ENCODE results near the gene UNC5C.

Gene UNC5C

DNA sequence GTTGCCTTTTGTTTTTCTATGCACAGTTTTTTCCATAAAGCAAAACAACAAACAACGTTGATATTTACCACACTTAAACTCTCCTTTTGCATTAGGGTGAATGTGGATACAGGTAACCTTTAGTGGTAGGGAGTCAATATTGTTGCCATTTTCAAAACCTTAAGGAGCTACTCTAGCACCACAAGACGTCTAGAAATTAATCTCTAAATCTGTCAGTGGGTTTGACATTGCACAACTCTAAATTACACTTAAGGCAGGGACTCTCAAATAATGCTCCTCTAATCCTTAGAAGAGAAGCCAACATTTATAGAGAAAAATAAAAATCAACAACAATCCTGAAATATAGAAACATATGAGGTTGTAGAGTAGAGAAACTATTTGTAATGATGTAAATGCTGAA, 297.2 kb downstream of the UNC5C start:
- DNase-seq (ENCODE audit: low read depth) = no peak
- H3K4me3 ChIP-seq (ENCODE audit: control insufficient read depth, low read depth, low read length) = no peak overlapping the region
- TF ChIP-seq, protein P1, sequence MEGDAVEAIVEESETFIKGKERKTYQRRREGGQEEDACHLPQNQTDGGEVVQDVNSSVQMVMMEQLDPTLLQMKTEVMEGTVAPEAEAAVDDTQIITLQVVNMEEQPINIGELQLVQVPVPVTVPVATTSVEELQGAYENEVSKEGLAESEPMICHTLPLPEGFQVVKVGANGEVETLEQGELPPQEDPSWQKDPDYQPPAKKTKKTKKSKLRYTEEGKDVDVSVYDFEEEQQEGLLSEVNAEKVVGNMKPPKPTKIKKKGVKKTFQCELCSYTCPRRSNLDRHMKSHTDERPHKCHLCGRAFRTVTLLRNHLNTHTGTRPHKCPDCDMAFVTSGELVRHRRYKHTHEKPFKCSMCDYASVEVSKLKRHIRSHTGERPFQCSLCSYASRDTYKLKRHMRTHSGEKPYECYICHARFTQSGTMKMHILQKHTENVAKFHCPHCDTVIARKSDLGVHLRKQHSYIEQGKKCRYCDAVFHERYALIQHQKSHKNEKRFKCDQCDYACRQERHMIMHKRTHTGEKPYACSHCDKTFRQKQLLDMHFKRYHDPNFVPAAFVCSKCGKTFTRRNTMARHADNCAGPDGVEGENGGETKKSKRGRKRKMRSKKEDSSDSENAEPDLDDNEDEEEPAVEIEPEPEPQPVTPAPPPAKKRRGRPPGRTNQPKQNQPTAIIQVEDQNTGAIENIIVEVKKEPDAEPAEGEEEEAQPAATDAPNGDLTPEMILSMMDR (IDR thresholded peaks at IDR 0.05; ENCODE audit: control insufficient read depth, insufficient read depth, low read depth, low read length, missing control alignments) = no peak

DNA sequence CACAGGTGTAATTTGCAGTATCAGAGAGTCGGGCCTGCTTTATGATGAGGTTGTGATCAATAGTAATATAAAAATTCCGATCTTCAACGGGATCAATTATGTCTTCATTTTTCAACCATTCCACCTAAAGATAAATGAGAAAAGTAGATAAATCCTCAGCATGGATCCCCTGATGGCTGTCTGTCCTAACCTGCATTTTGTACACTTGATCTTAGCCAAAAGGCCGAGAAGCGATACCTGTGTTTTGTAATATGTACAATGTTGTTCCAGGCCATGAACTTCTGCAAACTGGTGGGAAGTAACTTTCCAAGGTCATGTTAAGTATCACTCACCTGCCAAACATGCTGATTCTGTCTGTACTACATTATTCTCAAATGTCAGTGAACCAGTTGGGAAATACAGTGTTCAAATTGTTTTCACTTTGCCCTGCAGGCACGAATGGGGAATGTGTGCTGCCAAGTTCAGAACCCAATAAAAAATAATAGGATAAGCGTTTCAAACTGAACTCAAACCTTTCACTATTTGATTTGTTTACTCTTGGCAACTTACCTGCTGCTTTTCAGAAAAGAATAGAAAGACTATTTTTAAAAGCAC, 298.1 kb downstream of the UNC5C start:
- H3K4me3 ChIP-seq (ENCODE audit: control insufficient read depth, low read depth, low read length) = no peak overlapping the region
- TF ChIP-seq, protein P1 (IDR thresholded peaks at IDR 0.05; ENCODE audit: control insufficient read depth, insufficient read depth, low read depth, low read length, missing control alignments) = no peak
- DNase-seq (ENCODE audit: low read depth) = no peak

DNA sequence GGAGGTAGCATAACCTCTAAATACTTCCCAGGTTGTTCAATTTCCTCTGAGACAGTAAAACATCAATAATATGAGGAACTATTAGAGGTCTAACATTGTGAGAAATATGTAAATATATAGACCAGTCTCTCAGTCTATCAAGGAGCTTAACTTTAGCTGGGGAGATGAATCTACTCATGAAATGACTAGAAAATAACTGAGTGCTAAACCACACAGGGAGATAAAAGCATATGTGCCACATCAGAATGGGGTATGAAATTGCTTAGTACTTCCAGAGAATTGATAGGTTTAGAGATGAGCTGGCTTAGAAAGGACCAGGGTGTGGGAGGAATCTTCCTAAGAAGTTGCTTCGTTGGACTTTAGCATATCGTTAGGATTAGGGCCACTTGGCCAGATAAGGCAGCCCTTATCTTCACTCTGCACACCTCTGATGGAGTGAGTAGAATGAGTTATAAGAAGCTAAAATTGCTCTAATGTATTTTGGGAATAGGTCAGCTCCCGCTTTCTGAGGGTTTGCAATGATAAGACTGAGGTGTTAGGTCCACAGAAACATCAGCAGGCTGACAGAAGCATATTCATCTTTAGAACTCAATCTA, 299.2 kb downstream of the UNC5C start:
- no peak for DNase-seq (ENCODE audit: low read depth)
- H3K4me3 ChIP-seq (ENCODE audit: control insufficient read depth, low read depth, low read length) = no peak overlapping the region
- TF ChIP-seq, protein P1 (IDR thresholded peaks at IDR 0.05; ENCODE audit: control insufficient read depth, insufficient read depth, low read depth, low read length, missing control alignments) = no peak

DNA sequence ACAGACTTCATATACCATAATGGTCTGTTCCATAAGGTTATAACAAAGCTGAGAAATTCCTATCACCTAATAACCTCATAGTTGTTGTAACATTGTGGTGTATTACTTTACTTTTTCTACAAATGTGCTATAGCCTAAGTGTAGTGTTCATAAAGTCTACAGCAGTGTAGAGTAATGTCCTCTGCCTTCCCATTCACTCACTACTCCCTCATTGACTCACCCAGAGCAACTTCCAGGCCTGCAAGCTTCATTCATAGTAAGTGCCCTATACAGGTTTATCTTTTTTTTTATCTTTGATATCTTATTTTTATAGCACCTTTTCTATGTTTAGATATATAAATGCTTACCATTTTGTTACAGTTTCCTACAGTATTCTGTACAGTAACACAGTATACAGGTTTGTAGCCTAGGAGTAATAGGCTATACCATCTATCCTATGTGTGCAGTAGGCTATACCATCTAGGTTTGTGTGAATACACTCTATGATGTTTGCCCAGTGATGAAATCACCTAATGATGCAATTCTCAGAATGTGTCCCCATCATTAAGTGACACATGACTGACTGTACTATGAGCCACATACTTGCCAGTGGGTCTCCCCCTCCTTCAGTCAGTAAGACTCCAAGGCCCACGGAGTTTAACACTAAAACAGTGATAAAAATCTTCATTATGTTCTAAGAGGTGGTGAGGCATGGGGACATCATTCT, 299.9 kb downstream of the UNC5C start:
- TF ChIP-seq, protein P1 (IDR thresholded peaks at IDR 0.05; ENCODE audit: control insufficient read depth, insufficient read depth, low read depth, low read length, missing control alignments) = no peak
- no peak for DNase-seq (ENCODE audit: low read depth)
- no peak overlapping the region for H3K4me3 ChIP-seq (ENCODE audit: control insufficient read depth, low read depth, low read length)

DNA sequence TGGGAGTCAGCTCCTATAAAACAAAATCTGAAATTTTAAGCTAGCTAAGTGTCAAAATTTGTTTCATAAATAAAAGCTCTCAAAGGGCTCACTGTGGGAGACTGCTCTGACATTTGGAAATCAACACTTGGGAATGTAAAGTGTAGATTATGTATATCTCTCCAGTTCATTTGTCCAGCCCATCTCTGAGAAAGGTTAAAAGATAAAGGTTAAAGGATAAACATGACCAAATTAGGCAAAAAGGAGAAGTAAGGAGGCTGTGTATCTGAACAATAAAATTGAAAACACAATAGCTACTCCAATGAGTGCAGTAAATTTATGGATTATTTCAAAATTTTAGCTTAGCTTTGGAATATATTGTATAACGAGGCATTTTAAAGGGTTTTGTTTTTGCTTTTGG, 304.9 kb downstream of the UNC5C start:
- H3K4me3 ChIP-seq (ENCODE audit: control insufficient read depth, low read depth, low read length) = no peak overlapping the region
- no peak for DNase-seq (ENCODE audit: low read depth)
- TF ChIP-seq, protein P1 (IDR thresholded peaks at IDR 0.05; ENCODE audit: control insufficient read depth, insufficient read depth, low read depth, low read length, missing control alignments) = no peak

DNA sequence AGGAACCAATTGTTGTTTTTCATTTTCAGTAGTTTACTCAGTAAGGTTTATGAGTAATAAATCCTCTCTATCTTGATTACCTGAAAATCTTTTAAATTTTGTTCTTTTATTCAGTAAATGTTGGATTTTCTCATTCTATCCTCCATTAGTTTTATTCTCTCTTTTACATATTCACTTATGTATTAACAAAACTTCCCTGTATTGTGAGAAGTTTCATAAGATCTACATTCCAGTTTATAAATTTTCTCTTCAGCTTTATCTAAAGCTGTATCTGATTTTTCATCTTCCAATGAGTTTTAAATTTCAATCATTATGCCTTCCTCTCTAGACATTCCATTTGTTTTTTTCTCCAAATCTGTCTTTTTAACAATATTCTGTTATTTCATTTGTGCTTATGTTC, 310.2 kb downstream of the UNC5C start:
- DNase-seq (ENCODE audit: low read depth) = no peak
- TF ChIP-seq, protein P1 (IDR thresholded peaks at IDR 0.05; ENCODE audit: control insufficient read depth, insufficient read depth, low read depth, low read length, missing control alignments) = no peak
- H3K4me3 ChIP-seq (ENCODE audit: control insufficient read depth, low read depth, low read length) = no peak overlapping the region

All from AG09309 (cell line).